Measurements from ENCODE around the gene DLG1.
A peak's percentile ranks its signal among the peaks of the same experiment; 100 is the strongest.

Gene DLG1

GRCh38 chr3:197003461-197004385 is 294.7 kb downstream of the DLG1 start:
- no peaks in the 10 kb centered on the region for H3K27me3 ChIP-seq (replicated peaks; ENCODE audit: insufficient read depth, low read length)
- H3K36me3 ChIP-seq (replicated peaks; ENCODE audit: insufficient read depth, low read length), result no peaks in the 10 kb centered on the region
- peak overlapping the region; percentile 81 for H3K4me3 ChIP-seq (ENCODE audit: low read length)
- H2AFZ ChIP-seq (ENCODE audit: low read length), result peak overlapping the region; percentile 51
- peak overlapping the region; percentile 80 for H3K4me2 ChIP-seq (ENCODE audit: low read depth, low read length)
- DNase-seq, result peak; percentile 73
- peak overlapping the region; percentile 92 for H3K9ac ChIP-seq (ENCODE audit: low read length)
- no peaks in the 10 kb centered on the region for H4K20me1 ChIP-seq (ENCODE audit: insufficient read depth, low read length)
- H3K9me3 ChIP-seq (replicated peaks; ENCODE audit: insufficient read depth, low read length), result no peaks in the 10 kb centered on the region
- H3K9me2 ChIP-seq (replicated peaks; ENCODE audit: insufficient read depth, low read length), result no peaks in the 10 kb centered on the region
- TF ChIP-seq EZH2 (optimal IDR thresholded peaks at IDR 0.05; ENCODE audit: low read depth, low read length) (no peak), EZH2phosphoT487 (IDR thresholded peaks at IDR 0.05; ENCODE audit: low read length) (no peak), CTCF (IDR thresholded peaks at IDR 0.05; ENCODE audit: low read length) (no peak)
- H3K79me2 ChIP-seq (ENCODE audit: low read length), result peaks cover 10% of the 10 kb centered on the region; the same call in 1 of the 2 replicates
- H3K27ac ChIP-seq (ENCODE audit: low read length), result peak overlapping the region; percentile 78
- H3F3A ChIP-seq (ENCODE audit: insufficient read depth, low read length), result peaks cover 20% of the 10 kb centered on the region
- H3K4me1 ChIP-seq (ENCODE audit: low read length), result peaks cover 10% of the 10 kb centered on the region

GRCh38 chr3:197002701-197003454 is 295.5 kb downstream of the DLG1 start:
- Histone ChIP-seq H3K4me2 (ENCODE audit: low read depth, low read length) (peak overlapping the region; percentile 80), H3K4me3 (ENCODE audit: low read length) (peak overlapping the region; percentile 66)

More at GRCh38 chr3:197002701-197003454, 295.5 kb downstream of the DLG1 start:
- TF ChIP-seq EZH2 (optimal IDR thresholded peaks at IDR 0.05; ENCODE audit: low read depth, low read length) (no peak), CTCF (IDR thresholded peaks at IDR 0.05; ENCODE audit: low read length) (peak; percentile 64)
- Histone ChIP-seq H3F3A (ENCODE audit: insufficient read depth, low read length) (peaks cover 20% of the 10 kb centered on the region), H3K27me3 (replicated peaks; ENCODE audit: insufficient read depth, low read length) (no peaks in the 10 kb centered on the region), H3K27ac (ENCODE audit: low read length) (peak overlapping the region; percentile 78; the same call in 1 of the 2 replicates), H4K20me1 (ENCODE audit: insufficient read depth, low read length) (no peaks in the 10 kb centered on the region), H3K9me2 (replicated peaks; ENCODE audit: insufficient read depth, low read length) (no peaks in the 10 kb centered on the region), H3K9me3 (replicated peaks; ENCODE audit: insufficient read depth, low read length) (no peaks in the 10 kb centered on the region), H2AFZ (ENCODE audit: low read length) (peak overlapping the region; percentile 75), H3K36me3 (replicated peaks; ENCODE audit: insufficient read depth, low read length) (no peaks in the 10 kb centered on the region), H3K9ac (ENCODE audit: low read length) (peak overlapping the region; percentile 92), H3K4me1 (ENCODE audit: low read length) (peaks cover 10% of the 10 kb centered on the region), H3K79me2 (ENCODE audit: low read length) (peaks cover 10% of the 10 kb centered on the region; the same call in 1 of the 2 replicates)
- peak; percentile 95 for DNase-seq

All from MM.1S (cell line).